HCT116 (cell line): ENCODE measurements around the gene SDC3.

Source experiments
- CTCF ChIP-seq, 3 experiments: fragments of 200-600 bp in 1 of 3; sonication (generic) in 1 of 3; IDR thresholded peaks in 2 of 3; conservative IDR thresholded peaks in 1 of 3; 2 replicates each; pipeline ENCODE4 v1.5.1; 2012 to 2017; ENCODE audit warnings: low read depth in 2 of 3, low read length in 2 of 3, antibody characterized with exemption in 1 of 3, borderline replicate concordance in 1 of 3, control low read depth in 1 of 3, mild to moderate bottlenecking in 1 of 3, mixed read lengths in 1 of 3, mixed run types in 1 of 3, moderate library complexity in 1 of 3; ENCODE audit not compliant: insufficient read depth in 1 of 3
- EZH2phosphoT487 ChIP-seq: fragments of 200-600 bp; IDR thresholded peaks from 2 replicates; pipeline ENCODE4 v1.6.1; 2018; ENCODE audit warnings: antibody characterized with exemption, borderline replicate concordance
- POLR2A ChIP-seq: IDR thresholded peaks from 2 replicates; pipeline ENCODE4 v1.7.0; 2011; ENCODE audit warnings: borderline replicate concordance; ENCODE audit not compliant: insufficient read depth, insufficient read length; ENCODE audit errors: extremely low read depth
- POLR2AphosphoS5 ChIP-seq: IDR thresholded peaks from 2 replicates; pipeline ENCODE4 v1.6.1; 2011; ENCODE audit warnings: mild to moderate bottlenecking, low read depth, low read length, moderate library complexity
- YY1 ChIP-seq: IDR thresholded peaks from 2 replicates; pipeline ENCODE4 v1.6.1; 2011; ENCODE audit warnings: low read length, low read depth, moderate library complexity, mild to moderate bottlenecking; ENCODE audit not compliant: insufficient replicate concordance; ENCODE audit errors: extremely low read depth
- ZNF274 ChIP-seq: fragments of 200-500 bp; sonication (Bioruptor generic); IDR thresholded peaks from 2 replicates; pipeline ENCODE4 v1.6.1; 2014; ENCODE audit warnings: mild to moderate bottlenecking, low read depth, low read length, inconsistent platforms

DNA sequence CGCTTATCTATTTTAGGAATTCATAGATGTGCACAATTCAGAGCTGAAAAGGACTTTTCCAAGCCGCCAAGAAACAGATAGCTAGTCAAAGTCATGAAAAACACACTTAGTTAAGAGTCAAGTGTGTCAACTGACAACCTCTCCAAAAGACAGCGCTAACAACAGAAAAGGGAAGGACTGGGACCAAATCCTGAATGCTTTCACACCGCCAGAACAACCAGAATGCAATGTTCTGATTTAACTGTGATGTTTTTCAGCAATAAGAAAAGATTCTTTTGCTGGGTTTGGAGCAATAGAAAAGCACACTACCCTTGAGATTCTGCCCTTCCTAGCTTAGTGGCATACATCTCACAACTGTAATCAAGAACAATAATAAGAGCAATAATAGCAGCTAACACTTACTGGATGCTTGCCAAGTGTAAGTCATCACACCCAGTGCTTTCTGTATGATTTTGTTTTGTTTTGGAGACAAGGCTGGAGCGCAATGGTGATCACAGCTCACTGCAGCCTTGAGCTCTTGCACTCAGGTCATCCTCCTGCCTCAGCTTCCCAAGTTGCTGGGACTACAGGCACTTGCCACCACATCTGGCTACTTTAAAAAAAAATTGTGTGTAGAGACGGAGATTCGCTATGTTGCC lies 33.9 kb upstream of the SDC3 start:
- TF ChIP-seq CTCF (IDR thresholded peaks at IDR 0.05 in 2 of 3, conservative IDR thresholded peaks at IDR 0.05 in 1 of 3; ENCODE audit: borderline replicate concordance in 1 of 3, insufficient read depth in 1 of 3, low read depth in 2 of 3, low read length in 2 of 3) (no peak), POLR2AphosphoS5 (no peak), YY1 (no peak), ZNF274 (no peak), EZH2phosphoT487 (no peak), POLR2A (no peak)
